ENCODE measurements around the gene ZFR2. TPM values are rescaled to one million over a fixed set of nuclear protein-coding genes. Genes with fewer than 3 reads are reported as not detected.

Gene ZFR2
- total RNA-seq, 5 donors from 2014 or later (not counting 1 experiment from before 2014, with no cell fraction given): 0.56 to 1.8 (median 1.4) TPM

GRCh38 chr19:3834349-3835054, 34.3 kb downstream of the ZFR2 start:
- Mint-ChIP-seq H3K4me1 (peaks cover 0 to 7% (median 4%) of the 10 kb centered on the region in 3 donors), H3K9me3 (no peaks in the 10 kb centered on the region), H3K4me3 (no peak overlapping the region), H3K36me3 (no peaks in the 10 kb centered on the region), H3K27me3 (peaks cover 0 to under 1% of the 10 kb centered on the region in 2 donors), H3K27ac (no peak overlapping the region)
- Histone ChIP-seq H3K27ac (ENCODE audit: low read length) (no peak overlapping the region), H3K27me3 (replicated peaks in 1 of 2; ENCODE audit: control insufficient read depth in 2 of 2, extremely low read depth in 1 of 2, insufficient read depth in 2 of 2, low read length in 1 of 2) (peaks cover 0 to 30% of the 10 kb centered on the region in 2 experiments), H3K9me3 (no peaks in the 10 kb centered on the region), H3K4me1 (ENCODE audit: control insufficient read depth in 1 of 2, extremely low read depth in 1 of 2, insufficient read depth in 2 of 2, low read length in 2 of 2) (no peaks in the 10 kb centered on the region), H3K4me3 (ENCODE audit: control insufficient read depth in 1 of 2, extremely low read depth in 1 of 2, low read length in 1 of 2) (no peak overlapping the region), H3K36me3 (ENCODE audit: control insufficient read depth in 2 of 2, extremely low read depth in 1 of 2, insufficient read depth in 1 of 2, low read length in 1 of 2) (no peaks in the 10 kb centered on the region)
- WGBS (ENCODE audit: insufficient coverage): 89% methylated on average over 32 of the region's 35 CpGs
- POLR2A ChIA-PET: no interaction called here
- ATAC-seq (replicated peaks in 1 of 4) (no peak), DNase-seq (no peak)
- CTCF ChIA-PET: no interaction called here

DNA sequence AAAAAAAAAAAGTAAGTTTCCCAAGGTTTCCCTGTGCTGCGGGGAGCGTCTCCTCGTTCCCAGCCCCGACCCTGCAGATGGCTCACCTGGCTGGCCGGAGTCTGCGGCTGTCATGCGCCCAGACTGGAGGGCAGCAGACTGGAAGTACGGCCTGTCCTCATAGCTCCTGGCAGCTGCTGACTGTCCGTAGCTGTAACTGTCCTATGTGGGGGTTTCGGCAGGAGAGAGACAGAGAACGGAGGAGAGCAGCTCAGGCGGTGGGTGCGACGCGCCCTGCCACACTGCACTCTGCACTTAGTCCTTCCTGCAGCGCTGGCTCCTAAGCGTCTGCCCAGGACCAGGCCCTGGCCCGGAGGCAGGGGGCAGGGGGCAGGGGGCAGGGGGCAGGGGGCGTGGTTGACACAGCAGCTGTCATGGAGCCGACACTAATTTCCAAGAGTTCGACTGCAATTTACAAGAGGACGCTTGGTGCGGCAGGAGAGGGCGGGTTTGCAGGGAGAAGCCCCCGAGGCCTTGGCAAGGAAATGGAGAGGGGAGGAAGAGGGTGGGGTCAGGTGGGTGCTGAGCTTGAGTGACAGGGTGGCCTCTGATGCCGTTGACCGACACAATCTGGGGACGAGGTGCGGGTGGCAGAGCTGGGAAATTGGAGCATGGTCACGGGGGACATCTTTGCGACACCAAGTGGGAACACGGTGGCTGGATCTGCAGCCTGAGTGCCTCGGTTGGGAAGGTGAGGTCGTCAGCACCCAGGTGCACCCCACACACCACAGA, 35.1 kb downstream of the ZFR2 start:
- H3K36me3 Mint-ChIP-seq: no peaks in the 10 kb centered on the region
- no peaks in the 10 kb centered on the region for H3K9me3 ChIP-seq
- no peaks in the 10 kb centered on the region for H3K36me3 ChIP-seq (ENCODE audit: control insufficient read depth in 2 of 2, extremely low read depth in 1 of 2, insufficient read depth in 1 of 2, low read length in 1 of 2)
- H3K27me3 ChIP-seq (replicated peaks in 1 of 2; ENCODE audit: control insufficient read depth in 2 of 2, extremely low read depth in 1 of 2, insufficient read depth in 2 of 2, low read length in 1 of 2): peaks cover 0 to 30% of the 10 kb centered on the region in 2 experiments
- 73% methylated on average over 22 of the region's 34 CpGs for WGBS (ENCODE audit: insufficient coverage)
- H3K27me3 Mint-ChIP-seq: no peaks in the 10 kb centered on the region
- DNase-seq: no peak
- ChIA-PET CTCF (no interaction called here), POLR2A (no interaction called here)
- H3K4me3 ChIP-seq (ENCODE audit: control insufficient read depth in 1 of 2, extremely low read depth in 1 of 2, low read length in 1 of 2): no peak overlapping the region
- H3K27ac ChIP-seq (ENCODE audit: low read length): no peak overlapping the region
- H3K4me1 Mint-ChIP-seq: peaks cover 0 to 7% (median 4%) of the 10 kb centered on the region in 3 donors
- H3K9me3 Mint-ChIP-seq: no peaks in the 10 kb centered on the region
- ATAC-seq (replicated peaks in 1 of 4): no peak
- H3K4me1 ChIP-seq (ENCODE audit: control insufficient read depth in 1 of 2, extremely low read depth in 1 of 2, insufficient read depth in 2 of 2, low read length in 2 of 2): peaks cover 0 to under 1% of the 10 kb centered on the region in 2 experiments
- no peak overlapping the region for H3K4me3 Mint-ChIP-seq
- H3K27ac Mint-ChIP-seq: no peak overlapping the region

GRCh38 chr19:3832001-3832400, 36.8 kb downstream of the ZFR2 start:
- peaks cover 0 to 7% (median 6%) of the 10 kb centered on the region in 3 donors for H3K4me1 Mint-ChIP-seq
- H3K27ac Mint-ChIP-seq: no peak overlapping the region
- ATAC-seq (replicated peaks in 1 of 4) (no peak), DNase-seq (no peak)
- no CpG with 5 or more reads among the region's 6 CpGs for WGBS (ENCODE audit: insufficient coverage)
- ChIA-PET CTCF (no interaction called here), POLR2A (no interaction called here)
- Histone ChIP-seq H3K4me3 (ENCODE audit: control insufficient read depth in 1 of 2, extremely low read depth in 1 of 2, low read length in 1 of 2) (no peak overlapping the region), H3K36me3 (ENCODE audit: control insufficient read depth in 2 of 2, extremely low read depth in 1 of 2, insufficient read depth in 1 of 2, low read length in 1 of 2) (no peaks in the 10 kb centered on the region), H3K27me3 (replicated peaks in 1 of 2; ENCODE audit: control insufficient read depth in 2 of 2, extremely low read depth in 1 of 2, insufficient read depth in 2 of 2, low read length in 1 of 2) (peaks cover 0 to 36% of the 10 kb centered on the region in 2 experiments), H3K4me1 (ENCODE audit: control insufficient read depth in 1 of 2, extremely low read depth in 1 of 2, insufficient read depth in 2 of 2, low read length in 2 of 2) (peaks cover 0 to 8% of the 10 kb centered on the region in 2 experiments), H3K27ac (ENCODE audit: low read length) (no peak overlapping the region), H3K9me3 (no peaks in the 10 kb centered on the region)
- H3K36me3 Mint-ChIP-seq: no peaks in the 10 kb centered on the region
- no peaks in the 10 kb centered on the region for H3K27me3 Mint-ChIP-seq
- H3K4me3 Mint-ChIP-seq: no peak overlapping the region
- no peaks in the 10 kb centered on the region for H3K9me3 Mint-ChIP-seq

GRCh38 chr19:3831601-3832000, 37.2 kb downstream of the ZFR2 start:
- H3K36me3 ChIP-seq (ENCODE audit: control insufficient read depth in 2 of 2, extremely low read depth in 1 of 2, insufficient read depth in 1 of 2, low read length in 1 of 2): no peaks in the 10 kb centered on the region
- POLR2A ChIA-PET: no interaction called here
- H3K4me1 Mint-ChIP-seq: peaks cover 0 to 6% (median 4%) of the 10 kb centered on the region in 3 donors
- H3K27me3 Mint-ChIP-seq: no peaks in the 10 kb centered on the region
- DNase-seq (no peak), ATAC-seq (replicated peaks in 1 of 4) (no peak)
- no peak overlapping the region for H3K4me3 Mint-ChIP-seq
- H3K4me3 ChIP-seq (ENCODE audit: control insufficient read depth in 1 of 2, extremely low read depth in 1 of 2, low read length in 1 of 2): no peak overlapping the region
- H3K9me3 ChIP-seq: no peaks in the 10 kb centered on the region
- no peak overlapping the region for H3K27ac Mint-ChIP-seq
- no peaks in the 10 kb centered on the region for H3K9me3 Mint-ChIP-seq
- no peaks in the 10 kb centered on the region for H3K36me3 Mint-ChIP-seq
- no peak overlapping the region for H3K27ac ChIP-seq (ENCODE audit: low read length)
- CTCF ChIA-PET: no interaction called here
- H3K27me3 ChIP-seq (replicated peaks in 1 of 2; ENCODE audit: control insufficient read depth in 2 of 2, extremely low read depth in 1 of 2, insufficient read depth in 2 of 2, low read length in 1 of 2): peaks cover 0 to 36% of the 10 kb centered on the region in 2 experiments
- 84% methylated on average over 18 of the region's 19 CpGs for WGBS (ENCODE audit: insufficient coverage)
- H3K4me1 ChIP-seq (ENCODE audit: control insufficient read depth in 1 of 2, extremely low read depth in 1 of 2, insufficient read depth in 2 of 2, low read length in 2 of 2): peaks cover 0 to 8% of the 10 kb centered on the region in 2 experiments

- Mint-ChIP-seq H3K9me3 (no peaks in the 10 kb centered on the region), H3K4me1 (peaks cover 0 to 6% (median 4%) of the 10 kb centered on the region in 3 donors), H3K27ac (no peak overlapping the region), H3K4me3 (no peak overlapping the region), H3K27me3 (no peaks in the 10 kb centered on the region), H3K36me3 (no peaks in the 10 kb centered on the region)
- H3K27me3 ChIP-seq (replicated peaks in 1 of 2; ENCODE audit: control insufficient read depth in 2 of 2, extremely low read depth in 1 of 2, insufficient read depth in 2 of 2, low read length in 1 of 2): peaks cover 0 to 36% of the 10 kb centered on the region in 2 experiments
- POLR2A ChIA-PET: interaction anchor here in 1 of 2 donors (0.6 kb wide), 1 partner anchor 258 kb away, joined by 5 read pairs; no protein-coding TSS in a partner anchor
- H3K9me3 ChIP-seq: no peaks in the 10 kb centered on the region
- ATAC-seq (replicated peaks in 1 of 4) (no peak), DNase-seq (no peak)
- WGBS (ENCODE audit: insufficient coverage): 82% methylated on average over 32 of the region's 45 CpGs
- H3K4me1 ChIP-seq (ENCODE audit: control insufficient read depth in 1 of 2, extremely low read depth in 1 of 2, insufficient read depth in 2 of 2, low read length in 2 of 2): peaks cover 0 to 8% of the 10 kb centered on the region in 2 experiments
- no peaks in the 10 kb centered on the region for H3K36me3 ChIP-seq (ENCODE audit: control insufficient read depth in 2 of 2, extremely low read depth in 1 of 2, insufficient read depth in 1 of 2, low read length in 1 of 2)
- no peak overlapping the region for H3K27ac ChIP-seq (ENCODE audit: low read length)
- no peak overlapping the region for H3K4me3 ChIP-seq (ENCODE audit: control insufficient read depth in 1 of 2, extremely low read depth in 1 of 2, low read length in 1 of 2)
- CTCF ChIA-PET: no interaction called here
Observed at GRCh38 chr19:3830621-3831589, 37.9 kb downstream of the ZFR2 start.

GRCh38 chr19:3827306-3827705, 41.5 kb downstream of the ZFR2 start:
- no peaks in the 10 kb centered on the region for H3K27me3 Mint-ChIP-seq
- H3K36me3 ChIP-seq (ENCODE audit: control insufficient read depth in 2 of 2, extremely low read depth in 1 of 2, insufficient read depth in 1 of 2, low read length in 1 of 2): no peaks in the 10 kb centered on the region
- ChIA-PET CTCF (interaction anchor here in 1 of 2 donors (0.5 kb wide), 1 partner anchor 39 kb away, joined by 5 read pairs; no protein-coding TSS in a partner anchor), POLR2A (no interaction called here)
- H3K9me3 Mint-ChIP-seq: no peaks in the 10 kb centered on the region
- peaks cover 0 to 34% of the 10 kb centered on the region in 2 experiments for H3K27me3 ChIP-seq (replicated peaks in 1 of 2; ENCODE audit: control insufficient read depth in 2 of 2, extremely low read depth in 1 of 2, insufficient read depth in 2 of 2, low read length in 1 of 2)
- WGBS (ENCODE audit: insufficient coverage): 91% methylated on average over 25 of the region's 26 CpGs
- peaks cover 0 to 6% (median 4%) of the 10 kb centered on the region in 3 donors for H3K4me1 Mint-ChIP-seq
- H3K4me3 Mint-ChIP-seq: no peak overlapping the region
- H3K4me1 ChIP-seq (ENCODE audit: control insufficient read depth in 1 of 2, extremely low read depth in 1 of 2, insufficient read depth in 2 of 2, low read length in 2 of 2): peaks cover 0 to 14% of the 10 kb centered on the region in 2 experiments
- no peak for DNase-seq
- ATAC-seq (replicated peaks in 1 of 4): no peak
- no peak overlapping the region for H3K4me3 ChIP-seq (ENCODE audit: control insufficient read depth in 1 of 2, extremely low read depth in 1 of 2, low read length in 1 of 2)
- H3K36me3 Mint-ChIP-seq: no peaks in the 10 kb centered on the region
- H3K27ac Mint-ChIP-seq: no peak overlapping the region
- H3K9me3 ChIP-seq: no peaks in the 10 kb centered on the region
- H3K27ac ChIP-seq (ENCODE audit: low read length): no peak overlapping the region

Data from T-cell (primary cell).